GM19043 (cell line): ENCODE data around the gene EPAS1.
"Not testable (repeated sequence)": the region's sequence is repeated elsewhere in the genome, so short reads cannot be mapped to it uniquely, and the experiment has no call there.

Experiments
- ATAC-seq: cut with Tn5 transposase; IDR thresholded peaks from one replicate; pipeline ENCODE4 v1.9.1; 2021; ENCODE audit warnings: low read depth; ENCODE audit not compliant: unreplicated experiment

The EPAS1 gene

DNA sequence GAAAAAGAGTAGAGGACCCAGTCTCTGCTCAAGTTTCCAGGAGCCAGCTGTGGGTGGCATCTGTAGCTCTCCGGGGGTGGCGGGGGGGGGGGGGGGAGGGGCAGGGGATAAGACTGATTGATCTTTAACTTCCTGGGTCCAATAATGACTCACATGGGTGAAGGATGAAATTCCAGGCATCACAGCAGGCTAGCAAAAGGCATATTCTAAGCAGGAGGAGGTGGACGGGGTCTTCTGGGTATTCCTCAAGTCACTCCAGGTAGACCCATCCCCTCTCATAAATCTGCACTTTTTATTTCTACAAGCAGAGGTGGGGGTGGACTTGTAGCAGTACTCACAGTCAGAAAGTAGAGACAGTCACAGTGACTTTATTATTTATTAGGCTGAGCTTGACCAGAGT lies 96.7 kb downstream of the EPAS1 start:
- ATAC-seq = no peak

DNA sequence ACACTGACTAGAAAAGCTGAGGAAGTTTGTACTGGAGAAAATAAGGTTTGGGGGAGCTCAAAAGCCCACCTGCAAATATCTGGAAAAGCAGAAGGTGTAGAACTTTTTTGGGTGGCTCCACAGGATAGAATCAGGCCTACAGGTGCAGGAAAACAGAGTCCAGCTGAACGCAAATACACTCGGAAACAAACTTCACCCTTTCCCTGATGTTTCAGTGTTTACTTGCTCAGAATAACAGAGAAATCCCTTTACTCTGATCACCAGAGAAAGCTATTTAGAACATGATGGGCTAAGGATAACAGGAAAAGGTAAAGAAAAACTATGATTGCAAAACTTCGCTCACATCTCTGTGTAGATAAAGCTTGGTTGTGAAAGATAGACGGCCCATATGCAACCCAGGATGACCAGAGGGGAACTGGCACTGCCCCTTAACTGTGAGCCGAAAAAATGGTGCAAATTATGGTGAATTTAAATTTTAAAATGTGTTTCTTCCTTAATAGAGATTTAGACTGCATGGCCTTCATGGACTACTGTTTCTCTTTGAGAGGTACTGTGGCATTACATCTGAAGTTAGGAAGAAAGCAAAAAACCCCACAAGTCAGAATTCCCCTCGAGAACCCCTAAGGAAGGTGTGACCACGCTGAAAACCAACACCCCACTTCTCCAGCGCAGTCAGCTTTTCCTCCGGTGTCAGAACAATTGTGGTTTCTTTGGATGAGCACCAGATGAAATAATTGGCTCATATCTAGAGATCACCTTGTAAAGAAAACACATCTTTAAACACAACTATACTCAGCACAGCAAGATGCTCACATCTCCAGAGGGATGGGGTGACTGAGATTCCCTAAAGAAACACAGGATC lies 97.7 kb downstream of the EPAS1 start:
- no peak for ATAC-seq

DNA sequence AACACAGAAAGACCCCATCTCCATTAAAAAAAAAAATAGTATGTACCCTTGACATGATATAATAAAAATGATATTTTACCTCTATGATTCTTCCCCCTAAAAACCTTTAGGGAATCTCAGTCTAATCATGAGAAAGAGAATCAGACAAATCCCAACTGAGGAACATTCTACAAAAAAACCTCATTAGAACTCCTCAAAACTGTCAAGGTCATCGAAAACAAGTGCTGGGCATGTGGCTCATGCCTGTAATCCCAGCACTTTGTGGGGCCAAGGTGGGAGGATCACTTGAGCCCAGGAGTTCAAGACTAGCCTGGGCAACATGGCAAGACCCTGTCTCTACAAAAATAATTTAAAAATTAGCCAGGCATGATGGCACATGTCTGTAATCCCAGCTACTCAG lies 98.5 kb downstream of the EPAS1 start:
- not testable (repeated sequence) for ATAC-seq

DNA sequence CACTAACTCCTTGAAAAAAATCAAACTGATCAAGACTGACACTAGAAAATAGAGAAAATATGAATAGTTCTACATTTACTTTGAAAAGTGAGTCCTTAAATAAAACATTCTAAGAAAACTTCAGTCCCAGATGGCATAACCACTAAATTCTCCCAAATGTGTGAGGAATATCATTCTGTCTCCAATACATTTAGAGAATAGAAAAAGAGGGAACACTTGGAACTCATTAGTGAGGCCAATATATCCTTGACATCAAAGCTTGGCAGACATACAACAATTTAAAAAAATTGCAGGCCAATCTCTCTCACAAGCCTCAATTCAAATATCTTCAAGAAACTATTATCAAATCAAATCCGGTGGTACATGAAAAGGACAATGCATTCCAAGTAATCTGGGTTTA lies 102.8 kb downstream of the EPAS1 start:
- ATAC-seq = no peak

DNA sequence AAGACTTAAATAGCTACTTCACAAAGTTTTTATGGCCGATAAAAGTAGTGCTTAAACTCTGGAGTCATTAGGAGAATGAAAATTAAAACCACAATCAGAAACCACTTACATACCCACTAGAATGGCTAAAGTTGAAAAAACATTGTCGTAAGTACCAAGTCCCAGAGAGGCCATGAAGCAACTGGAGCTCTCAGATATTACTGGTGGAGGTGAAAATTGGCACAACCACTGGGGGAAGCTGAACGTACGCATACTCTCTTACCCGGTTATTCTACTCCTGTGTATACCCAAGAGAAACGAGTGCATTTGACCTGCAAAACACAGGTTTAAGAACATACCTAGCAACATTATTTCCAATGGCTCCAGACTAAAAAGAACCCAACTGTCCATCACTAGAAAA lies 105.7 kb downstream of the EPAS1 start:
- ATAC-seq = no peak

GRCh38 chr2:46404181-46404759 lies 107.1 kb downstream of the EPAS1 start:
- no peak for ATAC-seq

DNA sequence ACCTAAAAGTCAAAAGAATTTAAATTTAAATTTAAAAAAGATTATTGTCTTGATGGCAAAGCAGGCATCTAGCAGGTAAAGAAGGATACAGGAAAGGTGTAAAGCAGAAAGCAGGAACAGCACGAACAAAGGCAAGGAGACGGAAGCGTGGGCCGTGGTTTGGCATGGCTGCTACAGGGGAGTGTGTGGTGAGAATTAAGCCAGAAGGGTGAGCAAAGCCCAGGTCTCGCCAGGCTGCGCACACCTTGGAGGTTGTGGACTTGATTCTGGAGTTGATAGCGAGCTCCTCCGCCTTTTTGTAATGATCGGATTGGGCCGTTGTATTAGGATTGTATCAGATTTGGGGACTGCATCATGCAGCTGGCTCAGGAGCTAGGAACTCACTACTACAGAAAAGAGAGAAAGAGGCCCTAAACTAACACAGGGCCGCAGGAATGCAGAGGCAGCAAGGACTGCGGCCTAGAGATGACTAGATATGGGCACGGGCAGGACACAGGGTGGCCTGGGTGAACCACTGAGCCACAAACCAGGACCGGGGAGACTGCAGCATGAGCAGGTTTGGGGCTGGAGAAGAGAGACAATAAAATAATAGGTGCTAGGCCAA lies 110.7 kb downstream of the EPAS1 start:
- ATAC-seq = no peak

DNA sequence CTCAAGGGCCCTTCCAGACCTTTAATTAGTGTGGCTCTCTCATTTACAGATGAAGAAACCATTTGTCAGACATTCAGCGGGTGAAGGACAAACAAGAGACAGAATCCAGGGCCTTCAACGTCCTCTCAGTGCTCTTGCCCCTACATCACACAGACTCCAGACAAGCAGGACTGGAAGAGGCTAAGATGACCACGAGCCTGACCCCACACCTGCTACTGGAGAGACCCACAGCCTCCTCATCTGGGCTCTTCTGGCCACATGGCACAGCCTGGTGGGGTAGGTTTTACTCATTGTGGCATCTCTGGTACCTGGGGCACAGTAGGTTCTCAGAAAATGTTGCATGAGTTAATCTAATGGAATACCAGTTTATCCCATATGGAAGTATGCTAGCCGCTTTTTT lies 112.5 kb downstream of the EPAS1 start:
- no peak for ATAC-seq

- ATAC-seq = no peak
Measured at GRCh38 chr2:46410273-46411244, 113.4 kb downstream of the EPAS1 start.

- no peak for ATAC-seq
Measured at GRCh38 chr2:46411245-46411641, 114.0 kb downstream of the EPAS1 start.

DNA sequence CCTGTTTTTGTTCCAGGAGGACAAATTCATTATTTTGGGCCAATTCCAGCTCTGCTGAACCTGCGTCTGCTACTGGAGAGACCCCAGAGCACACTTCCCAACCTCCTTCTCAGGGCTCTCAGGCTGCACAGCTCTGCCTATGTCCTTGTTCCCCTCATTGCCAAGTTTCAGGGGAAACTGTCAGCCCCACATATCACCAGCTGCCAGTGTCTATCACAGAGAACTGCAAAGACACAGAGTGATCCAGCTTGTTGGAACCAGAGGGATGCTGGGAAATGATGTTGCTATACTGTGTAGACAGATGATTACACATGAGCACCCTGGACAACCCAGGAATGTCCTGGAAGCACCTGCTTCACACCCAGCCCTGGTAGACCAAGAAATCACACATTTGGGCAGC lies 114.8 kb downstream of the EPAS1 start:
- no peak for ATAC-seq

- no peak for ATAC-seq
Measured at GRCh38 chr2:46413111-46413510, 115.9 kb downstream of the EPAS1 start.

DNA sequence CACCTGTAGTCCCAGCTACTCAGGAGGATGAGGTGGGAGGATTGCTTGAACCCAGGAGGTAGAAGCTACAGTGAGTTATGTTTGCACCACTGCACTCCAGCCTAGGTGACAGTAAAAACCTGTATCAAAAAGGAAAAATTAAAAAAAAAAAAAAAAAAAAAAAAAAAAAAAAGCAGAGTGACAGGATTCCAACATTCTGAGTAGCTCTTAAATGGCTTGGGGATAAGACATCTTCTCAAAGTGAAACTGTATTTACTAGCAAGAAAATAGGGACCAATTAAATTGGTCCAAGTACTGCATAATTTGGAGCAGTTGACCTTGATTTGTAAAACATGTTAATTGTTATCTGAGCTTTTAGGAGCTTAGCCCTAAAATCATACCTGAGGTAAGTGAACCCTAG lies 116.4 kb downstream of the EPAS1 start:
- ATAC-seq = no peak

DNA sequence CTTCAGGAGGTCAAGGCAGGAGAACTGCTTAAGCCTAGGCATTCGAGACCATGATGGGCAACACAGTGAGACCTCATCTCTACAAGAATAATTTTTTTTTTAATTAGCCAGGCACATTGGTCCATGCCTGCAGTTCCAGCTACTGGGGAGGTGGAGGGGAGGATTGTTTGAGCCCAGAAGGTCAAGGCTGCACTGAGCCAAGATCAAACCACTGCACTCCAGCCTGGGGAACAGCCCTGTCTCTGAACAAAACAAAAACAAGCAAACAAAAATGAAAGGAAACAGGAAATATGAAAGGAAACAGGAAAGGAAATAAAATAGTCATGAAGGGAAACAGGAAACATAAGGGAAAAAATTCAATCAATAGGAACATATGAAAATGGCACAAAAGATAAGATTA lies 117.5 kb downstream of the EPAS1 start:
- no peak for ATAC-seq

DNA sequence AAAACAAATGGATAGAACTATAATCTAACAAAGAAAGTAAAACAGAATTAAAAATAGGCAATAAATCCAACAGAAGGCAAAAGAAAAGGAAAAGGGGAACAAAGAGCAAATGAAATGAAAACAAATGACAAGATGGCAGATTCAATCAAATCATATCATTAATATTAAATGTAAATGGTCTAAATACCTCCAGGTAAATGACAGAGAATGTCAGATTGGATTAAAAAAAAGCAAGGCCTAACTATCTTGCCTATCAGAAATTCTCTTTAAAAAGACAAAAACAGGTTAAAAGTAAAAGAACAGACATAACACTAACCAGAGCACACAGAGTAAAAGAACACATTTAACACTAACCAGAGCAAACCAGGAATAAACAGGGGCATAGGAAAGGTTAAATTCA lies 119.1 kb downstream of the EPAS1 start:
- ATAC-seq = no peak

DNA sequence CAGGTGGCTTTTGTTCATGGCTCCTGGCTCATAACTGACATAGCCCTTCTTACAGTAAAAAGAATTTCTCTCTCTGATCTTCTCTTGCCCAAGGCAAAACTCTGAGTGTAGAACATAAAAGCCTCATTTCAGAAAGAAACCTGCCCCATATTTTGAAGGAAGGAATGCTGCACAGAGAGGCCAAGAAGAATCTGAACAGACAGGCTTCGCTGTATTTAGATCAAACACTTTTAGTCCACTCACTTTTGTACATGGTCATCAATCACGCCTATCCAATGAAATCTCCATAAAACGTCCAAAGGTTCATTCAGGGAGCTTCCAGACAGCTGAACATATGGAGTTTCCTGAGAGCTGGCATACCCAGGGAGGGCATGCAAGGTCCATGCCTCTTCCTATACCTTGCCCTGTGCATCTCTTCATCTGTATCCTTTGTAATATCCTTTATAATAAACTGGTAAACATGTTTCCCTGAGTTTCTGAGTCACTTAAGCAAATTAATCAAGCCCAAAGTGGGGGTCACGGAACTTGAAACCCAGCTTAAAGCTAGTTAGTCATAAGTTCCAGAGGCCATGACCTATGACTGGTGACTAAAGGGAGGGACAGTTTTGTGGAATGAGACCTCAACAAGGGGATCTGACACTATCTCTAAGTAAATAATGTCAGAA lies 119.7 kb downstream of the EPAS1 start:
- no peak for ATAC-seq

GRCh38 chr2:46420945-46421344 lies 123.7 kb downstream of the EPAS1 start:
- ATAC-seq = no peak

DNA sequence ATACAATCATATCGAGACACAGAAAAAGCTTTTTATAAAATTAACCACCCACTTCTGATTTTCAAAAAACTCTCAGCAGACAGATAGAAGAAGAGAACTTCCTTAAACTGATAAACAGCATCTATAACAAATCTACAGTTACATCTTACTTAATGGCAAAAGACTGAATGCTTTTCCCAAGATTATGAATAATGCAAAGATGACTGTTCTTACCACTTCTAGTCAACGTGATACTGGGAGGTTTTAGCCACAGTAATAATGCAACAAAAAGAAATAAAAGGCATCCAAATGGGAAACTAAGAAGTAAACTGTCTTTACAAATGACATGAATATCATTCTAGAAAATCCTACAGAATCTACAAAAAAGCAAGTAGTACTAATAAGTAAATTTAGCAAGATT lies 124.2 kb downstream of the EPAS1 start:
- ATAC-seq = no peak

GRCh38 chr2:46422717-46423394 lies 125.6 kb downstream of the EPAS1 start:
- no peak for ATAC-seq

DNA sequence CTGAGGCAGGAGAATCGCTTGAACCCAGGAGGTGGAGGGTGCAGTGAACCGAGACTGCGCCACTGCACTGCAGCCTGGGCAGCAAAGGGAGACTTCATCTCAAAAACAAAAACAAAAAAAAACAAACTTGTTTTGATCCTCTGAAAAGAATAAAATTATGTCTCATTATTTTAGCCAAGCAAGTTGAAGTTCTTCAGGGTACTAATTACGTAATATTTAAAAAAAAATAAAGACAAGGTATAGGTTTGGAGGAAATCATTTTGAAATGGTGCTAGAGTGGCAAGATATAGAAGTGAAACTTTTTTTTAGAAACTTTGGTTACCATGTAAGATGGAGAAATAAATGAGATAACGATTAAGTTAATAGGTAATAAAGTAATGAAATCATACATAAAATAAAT lies 127.7 kb downstream of the EPAS1 start:
- ATAC-seq = no peak
